Measurements from ENCODE around the gene PIGO. TPM values are rescaled to one million over a fixed set of nuclear protein-coding genes. Genes with fewer than 3 reads are reported as not detected.

The PIGO gene
- total and polyA plus RNA-seq, 9 of the 15 experiments (the other 6 are each of a cell fraction or from before 2014, with no cell fraction given): 5.4 to 13.7 (median 9.7) TPM

DNA sequence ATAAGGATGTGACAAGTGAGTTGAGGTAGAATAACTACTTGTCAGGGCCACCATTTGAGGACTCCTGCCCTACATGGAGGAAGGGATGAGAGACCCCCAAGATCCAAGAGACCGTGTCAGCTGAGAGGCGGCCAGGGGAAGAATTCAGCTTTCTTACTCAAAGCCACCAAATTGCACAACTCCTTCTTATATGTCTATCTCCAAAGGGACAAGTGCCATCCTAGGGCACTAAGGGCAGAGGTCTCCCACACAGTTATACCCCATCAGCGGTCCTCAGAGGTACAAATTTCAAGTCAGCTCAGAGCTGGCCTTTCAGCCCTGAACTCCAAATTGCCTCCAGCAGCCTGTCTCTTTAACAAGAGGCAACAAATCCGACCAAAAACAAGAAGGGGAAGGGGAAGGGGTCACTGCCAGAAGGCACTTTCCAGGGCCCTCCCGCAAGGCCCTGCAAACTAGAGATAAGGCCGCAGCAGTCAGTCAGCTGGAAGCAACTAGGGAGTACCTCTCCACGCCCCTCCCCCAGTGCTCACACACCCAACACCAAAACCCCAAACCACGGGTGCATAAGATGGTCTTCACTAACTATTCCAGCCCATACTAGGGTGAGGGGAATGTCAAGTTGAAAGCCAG lies 12.7 kb upstream of the PIGO start (continued):
- TF ChIP-seq, protein P1, sequence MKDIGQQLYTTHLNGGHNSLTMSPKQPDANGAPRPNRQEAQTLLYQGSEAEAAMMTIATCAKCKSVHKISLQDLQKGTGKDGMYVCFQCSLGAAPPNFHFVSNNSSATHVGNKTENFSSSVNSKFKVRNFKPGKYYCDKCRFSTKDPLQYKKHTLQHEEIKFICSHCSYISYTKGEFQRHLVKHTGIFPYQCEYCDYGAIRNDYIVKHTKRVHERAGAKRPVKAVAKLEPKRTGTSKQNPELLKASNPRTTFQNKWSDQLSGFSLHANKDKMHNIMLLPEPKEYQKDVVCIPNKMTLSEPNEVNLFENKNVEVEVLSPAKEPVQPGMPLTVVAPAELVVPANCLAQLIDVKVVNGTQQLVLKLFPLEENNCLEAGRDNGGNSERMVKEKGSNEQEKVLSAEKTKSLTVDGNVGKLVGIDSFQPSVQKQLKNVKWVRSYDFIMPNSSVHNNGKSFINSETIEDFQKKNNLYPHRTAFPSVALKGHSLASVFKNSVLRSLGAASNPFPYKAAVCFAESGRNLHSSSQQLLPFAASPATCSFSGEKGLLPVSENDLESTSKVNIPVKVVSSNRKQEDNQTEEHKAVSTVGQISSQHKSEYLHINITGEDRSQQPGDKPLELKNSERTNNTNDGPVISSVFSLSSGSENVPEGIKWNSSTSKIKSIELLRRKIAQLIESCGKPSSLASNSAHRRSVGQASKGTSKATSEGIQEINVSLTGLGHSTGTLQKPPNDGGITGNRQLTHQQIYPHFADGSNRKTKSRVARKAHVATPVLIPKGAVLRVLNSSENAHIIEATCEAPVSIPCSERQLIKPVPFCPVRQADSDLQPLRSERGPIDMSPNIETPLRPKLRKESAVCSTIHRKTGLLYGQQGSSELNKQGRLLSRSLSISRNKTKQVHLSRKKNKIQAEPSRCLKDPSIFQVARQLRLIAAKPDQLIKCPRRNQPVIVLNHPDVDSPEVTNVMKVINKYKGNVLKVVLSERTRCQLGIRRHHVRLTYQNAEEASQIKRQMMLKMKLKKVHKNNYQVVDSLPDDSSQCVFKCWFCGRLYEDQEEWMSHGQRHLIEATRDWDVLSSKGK (CRISPR knock-in tag; IDR thresholded peaks at IDR 0.05): no peak
- no peak for TF ChIP-seq ZNF146 (CRISPR knock-in tag; IDR thresholded peaks at IDR 0.05; ENCODE audit: unreplicated experiment)
- peak; percentile 83 for TF ChIP-seq STAT5A (IDR thresholded peaks at IDR 0.05; ENCODE audit: borderline replicate concordance, low read length)
- TF ChIP-seq GABPA (tag; conservative IDR thresholded peaks at IDR 0.05; ENCODE audit: low read depth): no peak
- no peak for TF ChIP-seq RFX7 (CRISPR knock-in tag; IDR thresholded peaks at IDR 0.05)
- TF ChIP-seq RUNX1 (IDR thresholded peaks at IDR 0.05; ENCODE audit: low read depth): 0 out of 2 replicates have a peak, but pooled peaks have one; percentile 22
- no peak for TF ChIP-seq ZC3H11A (IDR thresholded peaks at IDR 0.05; ENCODE audit: low read depth, low read length)
- TF ChIP-seq CCNT2 (IDR thresholded peaks at IDR 0.05; ENCODE audit: borderline replicate concordance, extremely low read depth, insufficient read length, low read depth, low read length): peak; percentile 50
- no peak for TF ChIP-seq ASH1L (IDR thresholded peaks at IDR 0.05; ENCODE audit: borderline replicate concordance, low read depth, partially characterized antibody)
- TF ChIP-seq EHMT2 (IDR thresholded peaks at IDR 0.05): no peak; the same call in 1 of the 2 replicates
- peak; percentile 86 for TF ChIP-seq PML (IDR thresholded peaks at IDR 0.05; ENCODE audit: low read length)
- TF ChIP-seq PPARD (CRISPR knock-in tag; IDR thresholded peaks at IDR 0.05): no peak
- TF ChIP-seq, protein P2, sequence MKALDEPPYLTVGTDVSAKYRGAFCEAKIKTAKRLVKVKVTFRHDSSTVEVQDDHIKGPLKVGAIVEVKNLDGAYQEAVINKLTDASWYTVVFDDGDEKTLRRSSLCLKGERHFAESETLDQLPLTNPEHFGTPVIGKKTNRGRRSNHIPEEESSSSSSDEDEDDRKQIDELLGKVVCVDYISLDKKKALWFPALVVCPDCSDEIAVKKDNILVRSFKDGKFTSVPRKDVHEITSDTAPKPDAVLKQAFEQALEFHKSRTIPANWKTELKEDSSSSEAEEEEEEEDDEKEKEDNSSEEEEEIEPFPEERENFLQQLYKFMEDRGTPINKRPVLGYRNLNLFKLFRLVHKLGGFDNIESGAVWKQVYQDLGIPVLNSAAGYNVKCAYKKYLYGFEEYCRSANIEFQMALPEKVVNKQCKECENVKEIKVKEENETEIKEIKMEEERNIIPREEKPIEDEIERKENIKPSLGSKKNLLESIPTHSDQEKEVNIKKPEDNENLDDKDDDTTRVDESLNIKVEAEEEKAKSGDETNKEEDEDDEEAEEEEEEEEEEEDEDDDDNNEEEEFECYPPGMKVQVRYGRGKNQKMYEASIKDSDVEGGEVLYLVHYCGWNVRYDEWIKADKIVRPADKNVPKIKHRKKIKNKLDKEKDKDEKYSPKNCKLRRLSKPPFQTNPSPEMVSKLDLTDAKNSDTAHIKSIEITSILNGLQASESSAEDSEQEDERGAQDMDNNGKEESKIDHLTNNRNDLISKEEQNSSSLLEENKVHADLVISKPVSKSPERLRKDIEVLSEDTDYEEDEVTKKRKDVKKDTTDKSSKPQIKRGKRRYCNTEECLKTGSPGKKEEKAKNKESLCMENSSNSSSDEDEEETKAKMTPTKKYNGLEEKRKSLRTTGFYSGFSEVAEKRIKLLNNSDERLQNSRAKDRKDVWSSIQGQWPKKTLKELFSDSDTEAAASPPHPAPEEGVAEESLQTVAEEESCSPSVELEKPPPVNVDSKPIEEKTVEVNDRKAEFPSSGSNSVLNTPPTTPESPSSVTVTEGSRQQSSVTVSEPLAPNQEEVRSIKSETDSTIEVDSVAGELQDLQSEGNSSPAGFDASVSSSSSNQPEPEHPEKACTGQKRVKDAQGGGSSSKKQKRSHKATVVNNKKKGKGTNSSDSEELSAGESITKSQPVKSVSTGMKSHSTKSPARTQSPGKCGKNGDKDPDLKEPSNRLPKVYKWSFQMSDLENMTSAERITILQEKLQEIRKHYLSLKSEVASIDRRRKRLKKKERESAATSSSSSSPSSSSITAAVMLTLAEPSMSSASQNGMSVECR (CRISPR knock-in tag; IDR thresholded peaks at IDR 0.05): peak; percentile 44; the same call in 1 of the 2 replicates
- peak; percentile 68; the same call in 1 of the 2 replicates for TF ChIP-seq LCOR (CRISPR knock-in tag; IDR thresholded peaks at IDR 0.05)
- no peak for TF ChIP-seq ZNF263 (CRISPR knock-in tag; IDR thresholded peaks at IDR 0.05; ENCODE audit: borderline replicate concordance)
- TF ChIP-seq, protein P3, sequence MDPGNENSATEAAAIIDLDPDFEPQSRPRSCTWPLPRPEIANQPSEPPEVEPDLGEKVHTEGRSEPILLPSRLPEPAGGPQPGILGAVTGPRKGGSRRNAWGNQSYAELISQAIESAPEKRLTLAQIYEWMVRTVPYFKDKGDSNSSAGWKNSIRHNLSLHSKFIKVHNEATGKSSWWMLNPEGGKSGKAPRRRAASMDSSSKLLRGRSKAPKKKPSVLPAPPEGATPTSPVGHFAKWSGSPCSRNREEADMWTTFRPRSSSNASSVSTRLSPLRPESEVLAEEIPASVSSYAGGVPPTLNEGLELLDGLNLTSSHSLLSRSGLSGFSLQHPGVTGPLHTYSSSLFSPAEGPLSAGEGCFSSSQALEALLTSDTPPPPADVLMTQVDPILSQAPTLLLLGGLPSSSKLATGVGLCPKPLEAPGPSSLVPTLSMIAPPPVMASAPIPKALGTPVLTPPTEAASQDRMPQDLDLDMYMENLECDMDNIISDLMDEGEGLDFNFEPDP (CRISPR knock-in tag; IDR thresholded peaks at IDR 0.05): no peak
- TF ChIP-seq DMBX1 (CRISPR knock-in tag; IDR thresholded peaks at IDR 0.05; ENCODE audit: borderline replicate concordance): peak; percentile 60; the same call in 1 of the 2 replicates
- no peak for TF ChIP-seq THRAP3 (IDR thresholded peaks at IDR 0.05; ENCODE audit: borderline replicate concordance)

Data from K562 (cell line).